Endometrial microvascular endothelial cells (primary cell): ENCODE measurements around the gene RSKR. TPM values are rescaled to one million over a fixed set of nuclear protein-coding genes. Genes with fewer than 3 reads are reported as not detected.
"Not testable (repeated sequence)": the region's sequence is repeated elsewhere in the genome, so short reads cannot be mapped to it uniquely, and the experiment has no call there.

Experiments
- in situ Hi-C: cut with HindIII; loops from 2 replicates; pipeline ENCODE4 v1.10.0; 2017; ENCODE audit warnings: low sequenced_read_pairs, low pct_unique_long_range_greater_than_20kb; ENCODE audit errors: inconsistent ontology term
- total RNA-seq: library from RNA; depleted of rRNA; stranded (reverse); fragments of >200 nt; gene quantifications from one replicate; pipeline ENCODE4 v1.2.3, GENCODE V29; 2015; ENCODE audit errors: inconsistent ontology term

Gene RSKR
- total RNA-seq, 1 donor from 2014 or later = 1.5 TPM

DNA sequence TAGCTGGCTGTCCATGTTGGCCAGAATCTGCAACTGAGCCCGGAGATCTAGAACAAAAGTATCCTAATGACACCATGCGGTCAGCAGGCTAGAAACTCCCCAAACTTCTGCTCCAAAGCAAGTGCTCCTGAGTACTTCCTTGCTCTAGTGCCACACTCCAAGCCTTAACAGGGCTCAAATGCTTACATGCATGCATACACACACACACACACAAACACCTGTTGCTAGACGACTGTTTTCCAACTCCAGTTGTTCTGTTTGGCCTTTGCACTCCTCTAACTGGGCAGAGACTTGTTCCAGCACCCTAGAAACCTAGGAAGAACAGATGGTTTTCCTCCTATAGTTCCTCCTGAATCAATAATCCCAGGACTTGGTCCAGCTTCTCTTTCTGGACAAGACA is 29.6 kb downstream of the RSKR start:
- in situ Hi-C loops = no loop called here

DNA sequence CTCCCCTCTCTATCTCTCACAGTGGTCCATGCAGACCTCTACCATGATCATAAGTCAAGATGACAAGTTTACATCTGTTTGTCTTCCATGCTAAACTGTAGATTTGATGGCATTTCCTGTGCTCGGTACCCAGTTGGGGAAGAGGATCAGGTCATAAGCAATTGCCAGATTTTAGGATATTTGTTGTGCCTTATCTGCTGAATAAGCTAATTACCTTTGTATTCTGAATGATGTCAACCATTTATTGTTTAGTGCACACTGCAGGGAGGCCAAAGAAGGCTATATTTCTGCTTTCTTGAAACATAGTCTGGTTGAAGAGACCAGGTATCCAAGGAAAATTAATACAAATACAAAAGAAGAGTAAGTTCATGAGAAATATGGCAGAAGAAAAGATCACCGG is 31.5 kb downstream of the RSKR start:
- in situ Hi-C loops = no loop called here

DNA sequence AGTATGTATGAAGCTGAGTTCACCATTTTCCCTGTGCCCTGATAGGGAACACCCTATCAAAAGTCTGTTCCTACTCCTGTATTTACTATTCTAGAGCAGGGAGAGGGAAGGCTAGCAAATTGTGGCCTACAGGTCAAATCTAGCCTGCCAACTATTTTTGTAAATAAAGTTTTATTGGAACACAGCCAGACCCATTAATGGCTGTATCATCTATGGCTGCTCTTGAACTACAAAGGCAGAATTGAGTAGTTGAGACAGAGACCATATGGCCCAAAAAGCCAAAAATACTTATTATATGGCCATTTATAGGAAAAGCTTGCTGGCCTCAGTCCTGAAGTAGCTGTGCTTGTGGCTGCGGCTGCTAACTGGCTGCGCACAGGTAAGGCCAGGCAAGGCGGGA is 33.0 kb downstream of the RSKR start:
- in situ Hi-C loops = no loop called here

DNA sequence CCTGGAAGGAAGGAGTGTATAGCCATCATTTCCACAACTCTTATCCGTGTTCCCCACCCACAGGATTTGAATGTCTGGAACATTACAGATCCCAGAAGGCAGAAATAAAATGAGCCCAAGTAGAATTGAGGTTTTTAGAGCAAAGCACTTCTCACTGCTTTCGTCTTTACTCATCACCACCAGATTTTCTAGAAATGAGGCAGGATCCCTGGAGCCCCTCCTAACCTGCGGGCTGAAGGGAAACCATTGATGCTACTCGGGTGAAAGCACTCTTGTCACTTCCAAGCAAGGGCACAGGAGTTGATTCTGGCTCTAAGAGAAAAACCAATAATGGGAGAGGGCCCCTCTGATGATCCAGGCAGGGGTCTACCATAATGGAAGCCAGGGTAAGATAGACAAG is 34.5 kb downstream of the RSKR start:
- in situ Hi-C loops = no loop called here

DNA sequence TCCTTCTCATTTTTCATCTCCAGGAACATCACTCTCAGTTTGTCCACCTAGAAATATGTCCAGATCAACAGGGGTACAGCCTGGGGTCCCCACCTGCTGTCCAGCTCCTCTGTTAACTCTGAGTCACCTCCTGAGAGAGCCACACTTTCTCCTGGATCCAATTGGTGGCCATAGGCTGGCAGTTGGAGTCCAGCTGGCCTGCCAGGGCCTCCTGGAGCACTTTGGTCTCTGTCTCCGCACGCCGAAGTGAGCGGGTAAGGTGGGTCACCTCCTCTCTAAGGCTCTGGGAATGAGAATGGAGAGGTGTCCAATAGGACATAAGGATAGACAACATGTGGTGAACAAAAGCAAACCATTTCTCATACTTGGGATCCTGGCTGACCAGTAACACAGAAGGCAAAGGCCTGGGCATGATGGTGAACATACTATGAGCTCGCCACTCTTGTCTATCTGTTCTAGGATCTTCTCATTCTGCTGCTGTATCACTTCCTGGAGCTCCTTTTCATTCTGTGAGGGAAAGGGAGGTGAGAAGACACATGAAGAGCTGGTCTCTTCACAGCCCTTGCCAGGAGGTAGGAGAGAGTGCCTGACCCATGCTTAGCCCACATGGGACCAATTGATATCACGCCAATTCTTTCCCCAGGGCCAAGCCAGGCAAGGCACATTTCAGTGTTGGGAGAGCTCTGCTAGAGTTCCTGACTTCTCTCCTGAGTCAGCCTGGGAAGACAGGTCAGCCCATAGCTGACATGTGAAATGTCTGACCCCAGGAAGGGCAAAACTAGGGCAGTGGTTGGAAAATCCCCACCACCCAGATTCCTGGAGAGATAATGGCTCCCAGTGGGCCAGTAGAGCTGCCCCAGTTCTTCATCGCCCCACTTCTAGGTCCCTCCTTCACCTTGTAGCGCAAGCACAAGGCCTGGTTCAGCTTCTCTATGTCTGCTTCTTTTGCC is 35.5 kb downstream of the RSKR start:
- in situ Hi-C loops = no loop called here

DNA sequence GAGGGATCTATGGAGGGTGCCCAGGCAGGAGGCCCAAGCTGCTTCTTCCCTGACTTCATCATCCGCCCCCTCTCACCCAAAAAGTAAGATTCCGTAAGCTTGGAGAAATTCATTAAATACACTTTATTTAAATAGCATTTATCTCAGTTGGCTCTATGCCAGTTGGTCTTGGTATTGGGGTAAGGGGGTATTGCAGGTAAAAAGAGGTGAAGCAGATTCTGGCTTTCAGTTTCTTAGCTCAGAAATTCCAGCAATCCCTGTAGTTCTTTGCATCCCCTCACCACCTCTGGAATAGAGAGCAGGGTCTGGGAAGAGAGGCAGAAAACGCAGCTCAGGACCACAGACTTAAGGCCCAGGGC is 36.5 kb downstream of the RSKR start:
- in situ Hi-C loops = no loop called here

DNA sequence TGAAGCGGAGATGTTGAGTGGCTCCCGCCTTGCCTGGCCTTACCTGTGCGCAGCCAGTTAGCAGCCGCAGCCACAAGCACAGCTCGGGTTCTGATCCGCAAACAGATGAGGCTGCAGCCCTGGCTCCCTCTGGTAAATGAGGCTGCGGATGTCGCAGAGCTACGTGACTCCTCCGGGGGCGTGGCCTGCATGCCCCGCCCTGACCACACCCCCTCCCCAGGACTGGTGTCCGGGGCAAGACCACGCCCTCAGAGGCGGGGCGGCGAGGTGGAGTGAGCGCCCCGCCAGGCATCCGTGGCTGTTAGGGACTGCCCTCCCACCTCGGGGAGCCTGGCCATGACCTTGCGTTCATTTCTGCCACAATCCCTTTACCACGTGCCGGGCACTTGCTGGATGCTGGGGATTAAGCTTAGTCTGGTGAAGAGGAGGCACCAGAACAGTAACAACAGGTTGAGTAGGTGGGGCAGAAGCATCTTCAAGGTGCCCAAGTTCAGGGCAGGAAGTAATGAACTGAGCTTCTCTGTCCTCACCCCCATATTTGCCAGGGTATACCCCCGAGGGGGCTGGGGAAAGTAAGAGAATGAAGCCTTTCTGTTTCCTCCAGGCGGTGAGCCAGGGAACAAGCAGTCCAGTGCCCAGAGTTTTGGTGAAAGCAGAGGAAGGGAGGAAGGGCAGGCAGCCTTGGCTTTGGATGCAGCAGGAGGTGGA is 37.1 kb downstream of the RSKR start, which contains the start of gene ALDOC:
Gene ALDOC, minus strand, starts transcription at position 138 of the 708 bp plus-strand sequence. CDS start 1,363 bp downstream, outside the sequence.
- in situ Hi-C loops = no loop called here

DNA sequence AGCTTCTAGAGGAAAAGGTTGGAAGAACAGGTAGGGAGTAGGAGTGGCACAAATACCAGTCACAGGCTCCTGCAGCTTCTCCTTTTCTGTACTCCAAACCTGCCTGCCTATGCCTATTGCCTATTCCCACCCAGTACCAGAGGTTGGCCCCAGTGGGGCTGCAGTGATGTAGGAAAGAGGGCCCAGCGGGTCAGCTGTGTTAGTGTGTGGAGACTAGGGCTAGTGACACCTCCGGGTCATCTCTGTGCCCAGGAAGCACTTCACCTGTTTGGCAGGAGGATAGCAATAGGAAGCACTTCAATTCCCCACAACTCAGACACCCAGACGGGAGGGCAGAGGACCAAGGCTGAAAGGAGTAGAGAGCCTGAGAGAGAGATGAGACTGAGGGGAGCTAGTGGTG is 38.0 kb downstream of the RSKR start:
- in situ Hi-C loops = not testable (repeated sequence)

DNA sequence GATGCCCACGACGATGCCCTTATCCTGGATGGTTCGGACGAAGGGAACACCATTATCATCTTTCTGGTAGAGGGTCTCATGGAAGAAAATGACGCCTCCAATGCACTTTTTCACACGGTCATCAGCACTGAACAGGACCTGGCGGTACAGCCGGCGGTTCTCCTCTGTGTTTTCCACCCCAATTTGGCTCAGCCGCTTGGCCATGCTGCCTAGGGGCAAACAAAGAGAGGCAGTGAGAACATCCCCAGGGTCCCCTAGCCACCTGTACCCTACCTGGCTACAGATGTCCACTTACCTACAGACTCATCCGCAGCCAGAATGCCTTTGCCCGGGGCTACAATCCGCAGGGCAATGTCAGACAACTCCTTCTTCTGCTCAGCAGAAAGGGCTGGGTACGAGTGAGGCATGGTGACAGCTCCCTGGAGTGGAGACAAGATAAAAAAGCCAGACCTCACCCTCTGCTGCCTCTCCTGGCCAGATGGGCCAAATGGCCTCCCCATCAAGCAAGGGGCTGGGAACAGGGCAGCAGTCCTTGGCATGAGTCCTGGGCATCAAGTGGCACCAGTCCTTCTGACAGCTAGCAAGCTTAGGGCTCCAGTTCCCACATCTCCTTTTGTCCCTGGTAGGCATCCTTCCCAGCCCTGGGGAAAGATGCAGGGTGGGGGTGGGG is 38.7 kb downstream of the RSKR start:
- in situ Hi-C loops = no loop called here

DNA sequence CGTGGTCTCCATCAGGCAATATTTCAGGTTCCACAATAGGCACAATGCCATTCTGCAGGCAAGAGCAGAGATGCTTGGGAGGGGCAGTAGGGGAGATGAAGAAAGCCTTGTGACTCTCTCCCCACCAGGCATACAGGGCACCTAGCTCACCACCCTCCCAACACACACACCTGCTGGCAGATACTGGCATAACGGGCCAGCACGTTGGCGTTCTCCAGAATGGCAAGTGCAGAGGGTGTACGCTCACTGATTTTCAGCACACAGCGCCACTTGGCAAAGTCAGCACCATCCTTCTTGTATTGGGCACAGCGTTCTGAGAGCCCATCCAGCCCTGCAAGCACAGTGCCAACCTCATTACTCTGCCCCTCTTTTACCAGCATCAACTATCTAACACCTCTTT is 39.5 kb downstream of the RSKR start:
- in situ Hi-C loops = no loop called here

DNA sequence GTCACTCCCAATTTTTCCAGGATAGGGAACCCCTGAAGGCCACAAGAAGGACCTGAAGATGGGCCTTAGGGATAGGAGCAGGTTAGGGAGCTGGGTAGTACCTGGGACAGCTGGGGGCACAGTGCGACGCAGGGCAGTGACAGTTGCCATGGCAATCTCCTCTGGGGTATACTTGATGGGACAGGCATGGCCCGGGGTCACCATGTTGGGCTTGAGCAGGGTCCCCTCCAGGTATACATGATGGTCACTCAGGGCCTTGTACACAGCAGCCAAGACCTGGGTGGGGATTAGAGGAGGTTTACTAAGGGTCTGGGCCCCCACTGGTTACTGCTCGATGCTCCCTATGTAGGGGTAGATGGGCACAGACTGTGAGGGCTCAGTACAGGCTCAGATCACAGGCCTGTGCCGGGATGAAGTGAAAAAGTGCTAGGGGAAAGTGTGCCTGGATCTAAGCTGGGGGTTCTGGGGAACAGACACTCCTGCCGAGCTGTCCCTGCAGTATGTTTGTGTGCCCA is 40.0 kb downstream of the RSKR start:
- in situ Hi-C loops = no loop called here

DNA sequence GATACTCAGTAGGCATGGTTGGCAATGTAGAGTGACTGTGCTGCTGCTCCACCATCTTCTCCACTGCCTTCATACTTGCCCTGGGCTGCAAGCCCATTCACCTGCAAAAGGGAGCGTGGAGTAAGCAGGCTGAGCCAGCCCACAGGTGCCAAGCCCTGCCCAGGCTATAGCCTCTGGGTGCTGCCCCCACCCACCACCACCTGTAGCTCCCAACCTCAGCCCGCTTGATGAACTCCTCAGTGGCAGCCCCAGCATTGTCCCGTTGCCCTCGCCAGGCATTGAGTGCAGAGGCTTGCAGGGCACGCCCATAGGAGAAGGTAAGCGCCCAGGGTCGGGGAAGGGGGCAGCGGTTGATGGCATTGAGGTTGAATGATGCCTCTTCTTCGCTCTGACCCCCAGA is 40.5 kb downstream of the RSKR start:
- in situ Hi-C loops = no loop called here

DNA sequence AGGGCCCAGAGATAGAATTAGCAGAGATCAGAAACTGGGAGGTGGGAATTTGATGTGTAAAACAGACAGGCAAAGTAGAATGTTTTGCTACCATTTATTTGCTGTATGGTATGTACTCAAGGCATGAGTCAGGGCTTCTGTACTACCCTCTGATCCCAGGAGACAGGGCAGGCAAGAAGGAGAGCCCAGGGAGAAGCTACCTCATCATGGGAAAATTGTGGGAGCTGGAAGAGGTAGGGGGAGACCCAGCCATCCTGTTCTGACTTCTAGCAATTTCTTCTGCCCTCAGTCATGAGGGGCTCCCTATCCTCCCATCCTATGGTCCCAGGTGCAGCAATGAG is 41.0 kb downstream of the RSKR start:
- in situ Hi-C loops = no loop called here

DNA sequence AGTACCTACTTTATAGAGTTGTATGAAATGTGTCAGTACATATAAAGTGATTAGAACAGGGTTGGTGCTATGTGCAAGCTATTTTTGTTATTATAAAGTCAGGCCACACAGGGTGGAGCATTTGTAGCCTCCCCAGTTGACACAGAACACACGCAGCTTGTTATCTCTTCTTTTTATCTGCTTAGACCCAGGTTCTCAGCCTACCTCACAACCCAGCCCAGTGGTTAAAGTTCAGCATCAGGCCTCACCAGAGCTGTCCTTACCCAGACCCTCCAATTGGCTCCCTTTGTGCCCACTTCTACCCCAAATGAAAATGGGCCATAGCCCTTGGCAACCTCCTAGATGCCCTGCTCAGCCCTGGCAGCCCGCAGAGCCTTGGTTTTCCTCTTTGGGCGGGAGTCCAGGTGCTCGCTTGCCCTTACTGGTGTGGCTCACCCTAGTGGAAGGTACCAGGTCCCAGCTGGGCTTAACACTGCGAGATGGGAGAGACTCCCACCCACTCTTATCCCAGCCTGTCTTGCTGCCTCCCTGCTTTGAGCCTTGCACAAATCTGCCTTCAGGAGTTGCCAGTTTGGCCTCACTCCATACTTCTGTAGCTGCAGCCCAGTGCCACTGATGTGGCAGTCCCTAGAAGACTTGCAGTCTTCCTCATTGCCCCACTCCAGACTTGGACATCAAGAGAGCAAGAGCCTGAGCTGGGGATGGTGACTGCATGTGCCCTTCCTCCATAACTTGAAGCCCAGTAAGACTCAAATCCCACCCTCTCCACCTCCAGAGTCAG is 41.5 kb downstream of the RSKR start:
- in situ Hi-C loops = no loop called here

DNA sequence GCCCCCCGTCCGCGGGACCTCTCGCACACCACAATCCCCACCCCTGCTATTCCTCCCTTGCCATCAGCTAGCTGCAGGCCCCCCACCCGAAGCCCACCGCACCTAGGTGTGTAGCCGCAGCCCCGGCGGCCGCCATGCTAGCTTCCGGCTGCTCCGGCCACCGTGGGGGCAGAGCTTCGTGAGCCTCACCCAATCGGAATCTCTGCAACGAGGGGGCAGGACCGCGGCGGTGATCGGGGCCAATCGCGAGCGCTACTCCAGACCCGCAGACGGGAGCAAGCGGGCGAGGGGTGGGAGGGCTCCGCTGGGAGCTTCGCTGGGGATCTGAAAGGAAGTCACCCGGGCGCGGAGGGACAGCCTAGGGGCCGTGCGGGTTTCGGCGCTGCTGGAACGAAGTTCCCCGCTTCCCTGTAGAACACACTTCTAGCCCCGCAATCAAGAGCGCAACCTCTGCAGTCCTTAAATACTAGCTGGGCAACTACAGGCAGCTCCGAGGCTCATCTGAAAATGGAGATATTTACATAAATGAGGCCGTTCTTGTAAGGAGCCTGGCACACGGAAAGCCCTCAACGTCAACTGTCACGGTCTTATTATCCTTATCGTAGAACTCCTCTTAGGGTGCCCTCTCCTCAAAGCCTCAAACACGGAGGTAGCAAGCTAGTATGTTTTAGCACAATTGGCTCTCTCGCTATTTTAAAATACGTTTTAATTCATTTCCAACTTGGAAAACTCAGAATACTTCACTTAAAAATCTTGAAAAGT is 42.4 kb downstream of the RSKR start, which contains the start of gene PIGS:
Gene PIGS, minus strand, starts transcription at position 164 of the 762 bp plus-strand sequence. Its CDS starts 28 bp downstream, at position 136.
- in situ Hi-C loops = no loop called here

DNA sequence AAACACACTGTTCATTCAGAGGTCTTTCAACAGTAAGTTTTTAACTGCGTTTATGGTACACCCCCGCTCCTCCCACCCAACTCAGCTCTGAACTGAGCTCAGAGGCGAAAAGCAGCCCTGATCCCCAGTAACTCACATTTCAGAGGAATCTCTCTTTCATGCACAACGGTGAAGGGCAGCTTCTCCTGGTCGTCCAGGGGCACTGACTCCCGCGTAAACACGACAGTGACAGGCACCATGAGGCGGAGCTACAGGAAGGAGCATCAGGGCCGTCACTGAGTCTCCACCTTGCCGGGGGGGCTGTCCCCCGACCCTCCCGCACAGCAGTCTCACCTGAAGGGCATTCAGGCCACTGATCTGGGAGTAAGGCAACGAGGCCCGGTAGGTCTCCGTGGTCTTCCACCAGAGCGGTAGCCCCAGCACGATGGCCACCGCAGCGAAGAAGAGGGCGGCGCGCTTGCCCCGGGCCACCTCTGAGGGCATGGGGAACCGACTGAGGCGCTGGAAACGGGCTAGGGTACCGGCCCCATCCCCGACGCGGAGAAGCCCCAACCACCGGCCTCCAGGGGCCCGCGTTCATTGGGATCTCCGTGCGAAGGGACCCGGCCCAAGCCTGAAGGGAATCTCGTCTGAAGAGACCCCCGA is 43.1 kb downstream of the RSKR start:
- in situ Hi-C loops = no loop called here

DNA sequence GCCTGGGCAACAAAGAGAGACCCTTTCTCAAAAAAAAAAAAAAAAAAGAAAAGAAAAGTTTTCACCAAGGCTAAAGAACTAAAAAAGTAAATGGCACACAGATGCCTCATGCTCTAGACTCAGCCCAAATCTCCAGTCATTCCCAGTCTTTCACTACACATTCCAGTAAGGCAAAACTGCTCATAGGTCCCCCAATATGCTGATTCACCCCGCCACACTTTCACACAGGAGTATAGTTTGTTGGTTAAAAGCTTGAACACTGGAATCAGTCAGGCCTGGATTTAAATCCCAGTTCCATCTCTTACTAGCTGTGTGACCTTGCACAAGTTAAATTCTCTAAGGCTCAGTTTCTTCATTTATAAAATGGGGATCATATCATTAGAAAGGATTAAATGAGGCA is 44.5 kb downstream of the RSKR start:
- in situ Hi-C loops = no loop called here

DNA sequence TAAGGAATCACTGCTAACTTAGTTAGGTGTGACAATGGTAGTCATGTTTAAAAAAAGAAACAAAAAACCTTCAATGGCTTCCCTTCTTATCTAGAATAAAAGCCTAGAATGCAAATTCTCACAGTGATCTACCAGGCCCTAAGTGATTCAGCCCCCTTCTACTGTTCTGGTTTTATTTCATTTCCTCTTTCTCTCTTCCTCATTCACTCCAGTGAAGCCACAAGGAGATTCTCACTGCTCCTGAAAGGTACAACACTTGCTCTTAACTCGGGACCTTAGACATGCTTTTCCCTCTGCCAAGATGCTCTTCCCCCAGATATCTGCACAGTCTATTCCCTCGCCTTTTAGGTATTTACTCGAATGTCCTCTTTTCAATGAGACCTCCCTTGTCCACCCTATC is 46.4 kb downstream of the RSKR start:
- in situ Hi-C loops = no loop called here
